Natural killer cell treated with Interleukin-12 subunit alpha and Interleukin-12 subunit beta and Interleukin-15 and Interleukin-18, amount 100 ng/mL, for 72 hours (primary cell): ENCODE measurements around the gene CNEP1R1. TPM values are rescaled to one million over a fixed set of nuclear protein-coding genes. Genes with fewer than 3 reads are reported as not detected.
A peak's percentile ranks its signal among the peaks of the same experiment; 100 is the strongest.

Experiments used
- ATAC-seq, 2 donors: fragments of 150-1000 bp; cut with Tn5 transposase in 1 of 2; sonication (Bioruptor Pico), chemical (Tn5 transposase) in 1 of 2; 2 replicates each; pipeline ENCODE4 v1.10.0; 2021
- DNase-seq: peaks from one replicate; pipeline ENCODE4 v3.0.0; 2022; ENCODE audit warnings: low spot score
- H3K27ac Mint-ChIP-seq, 2 donors: 1 replicate in 1 of 2; 2 replicates in 1 of 2; pipeline ENCODE4 v1.8.0; 2022; ENCODE audit warnings: mixed read lengths in 2 of 2, mild to moderate bottlenecking in 1 of 2, moderate library complexity in 1 of 2
- H3K27me3 Mint-ChIP-seq, 2 donors: 1 replicate in 1 of 2; 2 replicates in 1 of 2; pipeline ENCODE4 v1.8.0; 2022; ENCODE audit warnings: mixed read lengths in 2 of 2
- H3K36me3 Mint-ChIP-seq: one replicate; pipeline ENCODE4 v1.8.0; 2022; ENCODE audit warnings: mixed read lengths
- H3K4me1 Mint-ChIP-seq, 2 donors: 1 replicate in 1 of 2; 2 replicates in 1 of 2; pipeline ENCODE4 v1.8.0; 2022; ENCODE audit warnings: low read depth in 2 of 2, mixed read lengths in 2 of 2, mild to moderate bottlenecking in 1 of 2
- H3K4me3 Mint-ChIP-seq: one replicate; pipeline ENCODE4 v1.8.0; 2022; ENCODE audit warnings: mixed read lengths
- H3K9me3 Mint-ChIP-seq: 2 replicates; pipeline ENCODE4 v1.8.0; 2022; ENCODE audit warnings: mixed read lengths
- total RNA-seq, 2 donors: library from RNA; stranded (reverse); gene quantifications; one replicate each; pipeline ENCODE4 v1.2.3, GENCODE V29; 2022

The CNEP1R1 gene
- total RNA-seq, 2 donors from 2014 or later, result 22.1 to 26.6 TPM

DNA sequence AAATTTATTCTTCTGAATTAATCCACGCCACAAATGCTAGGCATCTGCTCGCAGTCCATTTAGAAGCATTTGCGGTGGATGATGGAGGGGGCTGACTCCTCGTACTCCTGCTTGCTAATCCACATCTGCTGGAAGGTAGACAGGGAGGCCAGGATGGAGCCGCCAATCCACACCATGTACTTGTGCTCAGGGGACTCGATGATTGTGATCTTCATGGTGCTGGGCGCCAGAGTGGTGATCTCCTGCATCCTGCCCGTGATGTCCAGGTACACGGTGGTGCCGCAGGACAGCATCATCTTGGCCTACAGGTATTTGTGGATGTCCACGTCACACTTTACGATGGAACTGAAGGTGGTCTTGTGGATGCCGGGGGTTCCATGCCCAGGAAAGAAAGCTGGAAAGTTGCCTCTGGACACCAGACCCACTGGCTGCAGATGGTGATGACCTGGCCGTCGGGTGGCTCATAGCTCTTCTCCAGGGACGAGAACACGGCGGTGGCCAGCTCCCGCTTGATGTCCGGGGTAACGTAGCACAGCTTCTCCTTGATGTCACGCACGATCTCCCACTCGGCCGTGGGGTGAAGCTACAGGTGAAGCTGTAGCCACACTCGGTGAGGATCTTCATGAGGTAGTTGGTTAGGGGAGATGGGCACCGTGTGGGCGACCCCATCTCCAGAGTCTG is 33.2 kb downstream of the CNEP1R1 start:
- DNase-seq, result no peak
- no peaks in the 10 kb centered on the region for H3K4me1 Mint-ChIP-seq
- H3K4me3 Mint-ChIP-seq, result no peak overlapping the region
- H3K36me3 Mint-ChIP-seq, result peaks cover 5% of the 10 kb centered on the region
- peaks cover 0 to 5% of the 10 kb centered on the region in 2 donors for H3K27me3 Mint-ChIP-seq
- no peaks in the 10 kb centered on the region for H3K9me3 Mint-ChIP-seq
- H3K27ac Mint-ChIP-seq, result no peak overlapping the region
- no peak for ATAC-seq

DNA sequence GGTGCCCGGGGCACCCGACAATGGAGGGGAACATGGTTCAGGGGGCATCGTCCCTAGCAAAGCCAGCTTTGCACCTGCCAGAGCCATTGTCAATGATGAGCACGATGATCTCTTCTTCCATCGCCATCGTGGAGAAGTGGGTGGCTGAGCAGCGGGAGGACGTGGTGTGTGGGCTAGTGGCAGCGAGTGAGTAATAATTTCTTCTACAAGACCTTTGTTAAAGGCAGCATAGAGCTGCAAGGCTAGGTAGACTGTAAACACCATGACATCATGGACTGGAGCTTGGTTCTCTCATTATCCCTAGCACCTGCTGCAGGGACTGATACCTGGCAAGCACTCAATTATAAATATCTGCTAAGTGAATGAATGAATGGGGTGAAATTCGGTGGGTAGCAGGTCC is 34.1 kb downstream of the CNEP1R1 start:
- H3K27ac Mint-ChIP-seq, result no peak overlapping the region
- ATAC-seq (no peak), DNase-seq (no peak)
- H3K4me1 Mint-ChIP-seq, result no peaks in the 10 kb centered on the region
- no peaks in the 10 kb centered on the region for H3K9me3 Mint-ChIP-seq
- H3K36me3 Mint-ChIP-seq, result peaks cover 5% of the 10 kb centered on the region
- H3K4me3 Mint-ChIP-seq, result no peak overlapping the region
- peaks cover 0 to 5% of the 10 kb centered on the region in 2 donors for H3K27me3 Mint-ChIP-seq

- peaks cover 0 to 5% of the 10 kb centered on the region in 2 donors for H3K27me3 Mint-ChIP-seq
- H3K4me1 Mint-ChIP-seq, result no peaks in the 10 kb centered on the region
- H3K36me3 Mint-ChIP-seq, result peaks cover 5% of the 10 kb centered on the region
- H3K27ac Mint-ChIP-seq, result no peak overlapping the region
- no peaks in the 10 kb centered on the region for H3K9me3 Mint-ChIP-seq
- ATAC-seq, result no peak
- no peak overlapping the region for H3K4me3 Mint-ChIP-seq
- no peak for DNase-seq
These were observed 34.6 kb downstream of the CNEP1R1 start for GRCh38 chr16:50059669-50060068.

- H3K4me1 Mint-ChIP-seq, result peaks cover 6 to 8% of the 10 kb centered on the region in 2 donors
- H3K27ac Mint-ChIP-seq, result no peak overlapping the region
- DNase-seq (no peak), ATAC-seq (no peak)
- H3K36me3 Mint-ChIP-seq, result peaks cover 2% of the 10 kb centered on the region
- peaks cover 0 to 5% of the 10 kb centered on the region in 2 donors for H3K27me3 Mint-ChIP-seq
- no peak overlapping the region for H3K4me3 Mint-ChIP-seq
- no peaks in the 10 kb centered on the region for H3K9me3 Mint-ChIP-seq
These were observed 36.3 kb downstream of the CNEP1R1 start for GRCh38 chr16:50061326-50061725.

DNA sequence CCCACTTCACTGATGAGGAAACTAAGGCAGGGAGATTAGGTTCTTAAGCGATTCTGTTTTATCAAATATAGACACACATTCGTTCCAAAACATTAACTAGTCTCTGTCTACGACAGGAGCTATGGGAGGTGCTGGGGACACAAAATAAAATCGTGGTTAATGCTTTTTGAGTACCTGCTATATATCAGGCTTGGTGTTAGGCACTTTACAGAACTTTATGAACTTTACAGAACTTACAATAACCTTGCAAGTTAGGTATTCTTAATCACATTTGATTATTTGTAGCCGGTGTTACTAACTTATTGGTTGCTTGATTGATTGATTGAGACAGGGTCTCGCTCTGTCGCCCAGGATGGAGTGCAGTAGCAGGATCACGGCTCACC is 40.2 kb downstream of the CNEP1R1 start:
- H3K36me3 Mint-ChIP-seq, result no peaks in the 10 kb centered on the region
- H3K4me1 Mint-ChIP-seq, result peaks cover 34 to 38% of the 10 kb centered on the region in 2 donors
- H3K9me3 Mint-ChIP-seq, result no peaks in the 10 kb centered on the region
- DNase-seq (no peak), ATAC-seq (no peak)
- no peaks in the 10 kb centered on the region for H3K27me3 Mint-ChIP-seq
- peak overlapping the region; percentile 63 to 75 for H3K27ac Mint-ChIP-seq
- peak overlapping the region; percentile 92 for H3K4me3 Mint-ChIP-seq

DNA sequence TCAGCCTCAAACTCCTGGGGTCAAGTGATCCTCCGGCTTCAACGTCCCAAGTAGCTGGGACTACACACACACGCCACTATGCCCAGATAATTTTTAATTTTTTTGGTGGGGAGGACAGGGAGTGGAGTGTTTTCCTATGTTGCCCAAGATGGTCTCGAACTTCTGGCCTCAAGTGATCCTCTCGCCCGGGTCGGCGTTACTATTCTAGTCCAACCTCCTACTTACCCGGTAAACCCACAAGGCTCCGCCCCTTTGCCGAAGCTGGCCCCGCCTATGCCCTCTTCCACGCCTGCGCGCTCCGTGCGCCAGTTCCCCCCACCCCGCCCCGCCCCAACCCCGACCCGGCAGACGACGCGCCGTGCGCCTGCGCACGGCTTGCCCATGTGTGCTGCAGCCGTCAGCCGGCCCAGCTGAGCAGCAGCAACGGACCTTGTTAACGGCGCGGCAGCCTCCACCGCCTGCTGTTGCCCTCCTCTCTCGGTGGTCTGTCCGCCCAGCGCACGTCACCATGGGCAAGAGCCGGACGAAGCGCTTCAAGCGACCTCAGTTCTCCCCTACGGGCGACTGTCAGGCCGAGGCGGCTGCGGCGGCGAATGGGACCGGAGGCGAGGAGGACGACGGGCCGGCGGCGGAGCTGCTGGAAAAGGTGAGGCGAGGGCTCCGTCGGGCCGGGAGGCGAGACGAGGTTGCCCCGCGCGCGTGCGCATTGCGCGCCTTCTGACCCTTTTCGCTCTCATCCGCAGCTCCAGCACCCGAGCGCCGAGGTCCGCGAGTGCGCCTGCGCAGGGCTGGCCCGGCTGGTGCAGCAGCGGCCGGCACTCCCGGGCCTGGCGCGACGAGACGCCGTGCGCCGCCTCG is 40.8 kb downstream of the CNEP1R1 start, which contains the start of gene HEATR3:
Gene HEATR3 (plus strand): TSS at position 347 of the 858 bp plus-strand sequence. CDS start 162 bp downstream, at position 509.
- ATAC-seq (peak; percentile 94 to 95), DNase-seq (peak; percentile 96)
- H3K27ac Mint-ChIP-seq, result peak within 1 kb of the TSS; percentile 63 to 75
- peaks cover 3% of the 10 kb centered on the region for H3K36me3 Mint-ChIP-seq
- H3K27me3 Mint-ChIP-seq, result no peaks in the 10 kb centered on the region
- peaks cover 34 to 41% of the 10 kb centered on the region in 2 donors for H3K4me1 Mint-ChIP-seq
- no peaks in the 10 kb centered on the region for H3K9me3 Mint-ChIP-seq
- peak within 1 kb of the TSS; percentile 92 for H3K4me3 Mint-ChIP-seq

- Mint-ChIP-seq H3K4me3 (peak overlapping the region; percentile 92), H3K9me3 (no peaks in the 10 kb centered on the region), H3K4me1 (peaks cover 34 to 45% of the 10 kb centered on the region in 2 donors), H3K36me3 (peaks cover 6% of the 10 kb centered on the region), H3K27me3 (no peaks in the 10 kb centered on the region), H3K27ac (peak overlapping the region; percentile 63 to 75)
- DNase-seq, result no peak
- ATAC-seq, result no peak
These were observed 41.7 kb downstream of the CNEP1R1 start for GRCh38 chr16:50066482-50067289.

GRCh38 chr16:50067290-50067853 is 42.3 kb downstream of the CNEP1R1 start:
- H3K9me3 Mint-ChIP-seq, result no peaks in the 10 kb centered on the region
- no peaks in the 10 kb centered on the region for H3K27me3 Mint-ChIP-seq
- peak overlapping the region; percentile 92 for H3K4me3 Mint-ChIP-seq
- H3K36me3 Mint-ChIP-seq, result peaks cover 6% of the 10 kb centered on the region
- H3K27ac Mint-ChIP-seq, result peak overlapping the region; percentile 63 to 75
- ATAC-seq (peak in 1 of 2 donors; percentile 34), DNase-seq (no peak)
- H3K4me1 Mint-ChIP-seq, result peaks cover 35 to 45% of the 10 kb centered on the region in 2 donors

DNA sequence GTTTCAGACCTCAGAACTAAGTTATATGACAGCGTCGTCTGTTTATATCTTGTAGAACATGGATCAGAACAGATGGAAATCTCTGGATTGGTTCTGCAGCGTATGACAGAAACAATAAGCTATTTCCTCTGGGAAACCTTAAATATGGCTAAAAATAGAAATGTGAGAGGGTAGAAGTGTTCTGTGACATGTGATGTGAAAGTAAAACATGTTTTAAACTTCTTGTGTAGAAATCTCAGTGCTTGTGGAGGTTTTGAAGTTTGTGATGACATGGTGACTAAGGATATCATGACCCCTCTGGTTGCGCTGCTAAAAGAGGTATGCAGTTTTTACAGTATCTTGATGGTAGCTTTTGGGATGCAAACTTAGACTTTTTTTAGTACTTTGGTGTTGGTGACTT is 43.5 kb downstream of the CNEP1R1 start:
- no peak overlapping the region for H3K4me3 Mint-ChIP-seq
- H3K36me3 Mint-ChIP-seq, result peaks cover 6% of the 10 kb centered on the region
- H3K4me1 Mint-ChIP-seq, result peaks cover 37 to 55% of the 10 kb centered on the region in 2 donors
- no peak for DNase-seq
- no peaks in the 10 kb centered on the region for H3K27me3 Mint-ChIP-seq
- peak overlapping the region; percentile 63 to 75 for H3K27ac Mint-ChIP-seq
- H3K9me3 Mint-ChIP-seq, result no peaks in the 10 kb centered on the region
- no peak for ATAC-seq

DNA sequence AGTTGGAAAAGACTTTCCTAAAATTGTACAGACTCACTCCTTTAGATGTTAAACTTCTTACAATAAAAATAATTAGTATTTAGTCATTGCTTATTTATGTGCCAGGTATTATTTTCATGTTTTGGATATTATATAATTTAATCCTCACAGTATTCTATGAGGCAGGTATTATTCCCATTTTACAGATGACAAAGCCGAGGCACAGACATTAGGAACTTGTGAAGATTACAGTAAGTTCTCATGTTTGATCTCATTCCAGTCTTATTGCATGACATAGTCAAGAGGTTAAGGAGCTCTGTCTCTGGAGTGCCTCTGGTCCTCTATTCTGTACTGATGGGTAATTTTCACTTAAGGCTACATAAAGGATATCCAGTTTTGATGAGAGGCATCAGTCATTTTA is 44.0 kb downstream of the CNEP1R1 start:
- H3K4me1 Mint-ChIP-seq, result peaks cover 37 to 58% of the 10 kb centered on the region in 2 donors
- H3K4me3 Mint-ChIP-seq, result no peak overlapping the region
- no peak for DNase-seq
- no peak for ATAC-seq
- H3K9me3 Mint-ChIP-seq, result no peaks in the 10 kb centered on the region
- H3K27me3 Mint-ChIP-seq, result no peaks in the 10 kb centered on the region
- H3K27ac Mint-ChIP-seq, result no peak overlapping the region
- H3K36me3 Mint-ChIP-seq, result peaks cover 6% of the 10 kb centered on the region

DNA sequence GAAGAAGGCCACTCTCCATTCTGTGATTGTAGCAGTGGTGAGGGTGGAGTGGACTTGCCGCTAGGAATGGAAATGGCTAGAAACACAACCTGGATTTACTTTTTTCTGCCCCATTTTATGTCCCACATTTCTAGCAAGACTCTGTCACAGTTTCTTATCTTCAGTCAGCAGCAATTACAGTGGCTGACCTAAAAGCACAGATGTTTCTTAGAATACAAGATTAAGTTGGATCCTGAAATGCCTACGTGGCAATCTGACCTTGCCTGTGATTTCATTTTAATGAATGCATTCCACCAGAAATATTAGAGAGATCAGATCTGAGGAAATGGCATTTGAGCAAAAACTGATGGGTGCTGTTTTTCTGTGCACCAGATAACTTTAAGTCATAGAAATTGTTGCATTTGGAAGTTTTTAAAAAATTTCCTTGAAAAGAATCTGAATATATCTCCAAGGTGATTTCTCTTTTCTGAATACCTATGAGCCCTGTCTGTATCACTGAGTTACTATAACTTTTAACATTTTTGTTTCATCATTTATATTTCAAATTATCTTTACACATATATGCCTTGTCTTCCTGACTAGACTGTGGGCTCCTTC is 46.1 kb downstream of the CNEP1R1 start:
- Mint-ChIP-seq H3K27me3 (no peaks in the 10 kb centered on the region), H3K36me3 (peaks cover 6% of the 10 kb centered on the region), H3K27ac (peak overlapping the region in 1 of 2 donors; percentile 29), H3K4me1 (peaks cover 30 to 50% of the 10 kb centered on the region in 2 donors), H3K9me3 (no peaks in the 10 kb centered on the region), H3K4me3 (no peak overlapping the region)
- DNase-seq (no peak), ATAC-seq (no peak)

DNA sequence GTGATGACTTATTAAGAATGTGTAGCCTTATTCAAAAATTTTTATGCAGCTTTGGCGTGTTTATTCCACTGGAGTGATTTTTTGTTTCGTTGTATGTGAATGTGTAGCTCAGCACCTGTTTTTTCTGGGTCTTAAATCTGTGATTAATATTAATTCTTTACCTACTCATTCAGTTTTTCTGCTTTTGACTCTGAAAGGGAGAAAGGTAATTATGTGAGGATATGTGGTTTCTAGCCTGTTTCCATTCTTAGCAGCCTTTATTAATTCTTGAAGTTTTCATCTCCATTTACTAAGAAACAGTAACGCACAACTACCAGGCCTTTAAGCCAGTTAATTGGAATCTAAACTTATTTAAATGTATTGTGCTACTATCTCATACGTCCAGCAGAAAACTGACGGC is 47.7 kb downstream of the CNEP1R1 start:
- Mint-ChIP-seq H3K36me3 (peaks cover 11% of the 10 kb centered on the region), H3K27me3 (no peaks in the 10 kb centered on the region), H3K27ac (peak overlapping the region; percentile 14 to 46), H3K4me1 (peaks cover 18 to 37% of the 10 kb centered on the region in 2 donors), H3K9me3 (no peaks in the 10 kb centered on the region), H3K4me3 (peak overlapping the region; percentile 2)
- no peak for DNase-seq
- ATAC-seq, result no peak
